HEK293T (cell line): Measurements from ENCODE around the gene KRTAP25-1.

Source experiments
- ARNT ChIP-seq: fragments of 450-650 bp; IDR thresholded peaks from 2 replicates; pipeline ENCODE4 v1.6.1; 2017; ENCODE audit warnings: mild to moderate bottlenecking
- BHLHE40 ChIP-seq: fragments of 450-650 bp; IDR thresholded peaks from 2 replicates; pipeline ENCODE4 v1.6.1; 2016; ENCODE audit warnings: mild to moderate bottlenecking, moderate library complexity, borderline replicate concordance
- ELF4 ChIP-seq: fragments of 450-650 bp; IDR thresholded peaks from 2 replicates; pipeline ENCODE4 v1.6.1; 2017; ENCODE audit warnings: antibody characterized with exemption
- FOXA1 ChIP-seq: fragments of 450-650 bp; IDR thresholded peaks from 2 replicates; pipeline ENCODE4 v1.6.1; 2016; ENCODE audit warnings: mild to moderate bottlenecking
- FOXK2 ChIP-seq: fragments of 450-650 bp; IDR thresholded peaks from 2 replicates; pipeline ENCODE4 v1.6.1; 2016; ENCODE audit warnings: mild to moderate bottlenecking
- FOXM1 ChIP-seq: fragments of 450-650 bp; IDR thresholded peaks from 2 replicates; pipeline ENCODE4 v1.6.1; 2017; ENCODE audit warnings: mild to moderate bottlenecking, borderline replicate concordance
- HDGF ChIP-seq: fragments of 450-650 bp; IDR thresholded peaks from 2 replicates; pipeline ENCODE4 v1.6.1; 2017; ENCODE audit warnings: antibody characterized with exemption, borderline replicate concordance
- L3MBTL2 ChIP-seq: fragments of 450-650 bp; conservative IDR thresholded peaks from 2 replicates; pipeline ENCODE4 v1.6.1; 2016; ENCODE audit warnings: mild to moderate bottlenecking
- NFRKB ChIP-seq: fragments of 450-650 bp; IDR thresholded peaks from 2 replicates; pipeline ENCODE4 v1.6.1; 2016; ENCODE audit warnings: mild to moderate bottlenecking, moderate library complexity
- SP1 ChIP-seq: fragments of 450-650 bp; IDR thresholded peaks from 2 replicates; pipeline ENCODE4 v1.6.1; 2017
- SUZ12 ChIP-seq: fragments of 450-650 bp; IDR thresholded peaks from 2 replicates; pipeline ENCODE4 v1.6.1; 2016; ENCODE audit warnings: mild to moderate bottlenecking
- TARDBP ChIP-seq: fragments of 450-650 bp; IDR thresholded peaks from 2 replicates; pipeline ENCODE4 v1.6.1; 2016
- TF ChIP-seq, protein P1 (sequence below): fragments of 450-650 bp; IDR thresholded peaks from 2 replicates; pipeline ENCODE4 v1.6.1; 2016

DNA sequence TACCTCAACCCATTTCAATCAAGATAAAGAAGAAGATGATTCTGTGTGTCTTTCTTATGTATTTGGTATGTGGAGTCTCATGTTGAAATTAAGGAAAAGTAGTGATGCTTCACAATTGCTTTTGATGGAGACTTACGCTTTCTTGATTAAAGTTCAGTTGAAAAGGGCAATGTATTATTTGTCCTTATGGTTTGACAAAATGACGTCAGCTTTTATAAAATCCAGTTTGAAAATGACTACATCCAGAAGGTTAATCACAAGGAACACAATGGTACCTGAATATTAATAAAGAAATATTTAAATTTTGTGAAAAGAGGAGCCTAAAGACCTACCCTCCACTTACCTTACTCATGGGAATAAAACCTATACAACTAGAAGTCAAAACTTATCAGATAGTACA lies 26.4 kb upstream of the KRTAP25-1 start:
- TF ChIP-seq ELF4 (no peak), FOXM1 (no peak), BHLHE40 (no peak), SP1 (no peak), ARNT (no peak), TARDBP (no peak), FOXA1 (no peak), FOXK2 (no peak), NFRKB (no peak), L3MBTL2 (no peak), HDGF (no peak), SUZ12 (no peak)
- TF ChIP-seq, protein P1, sequence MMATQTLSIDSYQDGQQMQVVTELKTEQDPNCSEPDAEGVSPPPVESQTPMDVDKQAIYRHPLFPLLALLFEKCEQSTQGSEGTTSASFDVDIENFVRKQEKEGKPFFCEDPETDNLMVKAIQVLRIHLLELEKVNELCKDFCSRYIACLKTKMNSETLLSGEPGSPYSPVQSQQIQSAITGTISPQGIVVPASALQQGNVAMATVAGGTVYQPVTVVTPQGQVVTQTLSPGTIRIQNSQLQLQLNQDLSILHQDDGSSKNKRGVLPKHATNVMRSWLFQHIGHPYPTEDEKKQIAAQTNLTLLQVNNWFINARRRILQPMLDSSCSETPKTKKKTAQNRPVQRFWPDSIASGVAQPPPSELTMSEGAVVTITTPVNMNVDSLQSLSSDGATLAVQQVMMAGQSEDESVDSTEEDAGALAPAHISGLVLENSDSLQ: no peak
